Cardiac muscle cell (in vitro differentiated cells and primary cell): ENCODE measurements around the gene KCNJ9. TPM values are rescaled to one million over a fixed set of nuclear protein-coding genes. Genes with fewer than 3 reads are reported as not detected.

ENCODE experiments used
- DNase-seq, 2 donors: peaks; one replicate each; pipeline versions ENCODE4 v3.0.0 to v3.0.0-alpha.2; 2010 to 2017; ENCODE audit warnings: low read depth in 1 of 2, low spot score in 1 of 2
- H3K27ac ChIP-seq: fragments of 200-600 bp; sonication (generic); 2 replicates; pipeline ENCODE4 v1.5.1; 2016
- H3K27me3 ChIP-seq: fragments of 200-600 bp; sonication (generic); 2 replicates; pipeline ENCODE4 v1.6.0; 2016; ENCODE audit warnings: control low read depth
- H3K36me3 ChIP-seq: fragments of 200-600 bp; sonication (generic); 2 replicates; pipeline ENCODE4 v1.5.1; 2016; ENCODE audit warnings: control low read depth
- H3K4me1 ChIP-seq: fragments of 200-600 bp; sonication (generic); 2 replicates; pipeline ENCODE4 v1.8.1; 2017; ENCODE audit warnings: low read depth, mild to moderate bottlenecking, mixed run types
- H3K4me3 ChIP-seq: fragments of 200-600 bp; sonication (generic); 2 replicates; pipeline ENCODE4 v1.5.1; 2016; ENCODE audit warnings: mild to moderate bottlenecking
- H3K9me3 ChIP-seq: fragments of 200-600 bp; sonication (generic); 2 replicates; pipeline ENCODE4 v1.5.1; 2017; ENCODE audit warnings: low read depth, mild to moderate bottlenecking, control low read depth
- CTCF ChIP-seq: IDR thresholded peaks from 2 replicates; pipeline ENCODE4 v1.5.1; 2012; ENCODE audit warnings: low read depth, mild to moderate bottlenecking, low read length
- polyA plus RNA-seq: library from polyadenylated mRNA; unstranded; fragments of >200 nt; fragmentation: Nextera tagmentation; extraction: Ambion mirVana; gene quantifications from 2 replicates; pipeline ENCODE4 v1.2.1, GENCODE V29; 2016
- total RNA-seq: library from RNA; depleted of rRNA; stranded (reverse); fragments of >200 nt; gene quantifications from 2 replicates; pipeline ENCODE4 v1.2.3, GENCODE V29; 2016

KCNJ9 gene
- total and polyA plus RNA-seq, 2 experiments from 2014 or later: 0.03 to 0.09 TPM

- H3K36me3 ChIP-seq: no peaks in the 10 kb centered on the region
- no peaks in the 10 kb centered on the region for H3K4me1 ChIP-seq
- no peak for DNase-seq
- TF ChIP-seq CTCF: no peak
- no peaks in the 10 kb centered on the region for H3K9me3 ChIP-seq
- H3K27me3 ChIP-seq: no peaks in the 10 kb centered on the region
- H3K4me3 ChIP-seq: no peak overlapping the region
- H3K27ac ChIP-seq: no peak overlapping the region
Measured at GRCh38 chr1:160139840-160140239, 58.5 kb downstream of the KCNJ9 start.

Other genes with a start within 250 kb of the KCNJ9 start
- gene VSIG8, start 218.9 kb upstream of the KCNJ9 start, total RNA-seq: not detected in 2 replicates
- gene VSIG8, start 218.9 kb upstream of the KCNJ9 start, polyA plus RNA-seq: not detected in 2 replicates
- 0.14 TPM in 1 of 2 replicates, not detected in the other for gene CFAP45, start 181.4 kb upstream of the KCNJ9 start, total RNA-seq
- not detected in 2 replicates for gene CFAP45, start 181.4 kb upstream of the KCNJ9 start, polyA plus RNA-seq
- 3.8 and 14.4 TPM in 2 replicates for gene TAGLN2, start 156.0 kb upstream of the KCNJ9 start, total RNA-seq
- gene TAGLN2, start 156.0 kb upstream of the KCNJ9 start, polyA plus RNA-seq: 17.9 and 18.5 TPM in 2 replicates
- 1.7 and 4.1 TPM in 2 replicates for gene IGSF9, start 135.9 kb upstream of the KCNJ9 start, total RNA-seq
- gene IGSF9, start 135.9 kb upstream of the KCNJ9 start, polyA plus RNA-seq: 2.3 and 4.2 TPM in 2 replicates
- gene SLAMF9, start 127.3 kb upstream of the KCNJ9 start, total RNA-seq: not detected in 2 replicates
- not detected in 2 replicates for gene SLAMF9, start 127.3 kb upstream of the KCNJ9 start, polyA plus RNA-seq
- gene PIGM, start 49.5 kb upstream of the KCNJ9 start, total RNA-seq: 3.7 and 4.7 TPM in 2 replicates
- gene PIGM, start 49.5 kb upstream of the KCNJ9 start, polyA plus RNA-seq: 4.9 and 5.9 TPM in 2 replicates
- 0.11 and 0.42 TPM in 2 replicates for gene KCNJ10, start 11.4 kb upstream of the KCNJ9 start, total RNA-seq
- gene KCNJ10, start 11.4 kb upstream of the KCNJ9 start, polyA plus RNA-seq: 0.35 and 0.54 TPM in 2 replicates
- 23.0 and 29.1 TPM in 2 replicates for gene IGSF8, start 17.1 kb downstream of the KCNJ9 start, total RNA-seq
- 21.1 and 32.2 TPM in 2 replicates for gene IGSF8, start 17.1 kb downstream of the KCNJ9 start, polyA plus RNA-seq
- gene ATP1A2, start 34.2 kb downstream of the KCNJ9 start, total RNA-seq: 19.3 and 40.9 TPM in 2 replicates
- 11.3 and 14.2 TPM in 2 replicates for gene ATP1A2, start 34.2 kb downstream of the KCNJ9 start, polyA plus RNA-seq
- gene ATP1A4, start 70.1 kb downstream of the KCNJ9 start, total RNA-seq: 0.57 TPM in 1 of 2 replicates, not detected in the other
- 0.16 and 0.21 TPM in 2 replicates for gene ATP1A4, start 70.1 kb downstream of the KCNJ9 start, polyA plus RNA-seq
- gene CASQ1, start 109.0 kb downstream of the KCNJ9 start, total RNA-seq: 21.4 and 28.3 TPM in 2 replicates
- gene CASQ1, start 109.0 kb downstream of the KCNJ9 start, polyA plus RNA-seq: 22.5 and 23.6 TPM in 2 replicates
- 112 and 194 TPM in 2 replicates for gene PEA15, start 123.8 kb downstream of the KCNJ9 start, total RNA-seq
- 64.5 and 93.2 TPM in 2 replicates for gene PEA15, start 123.8 kb downstream of the KCNJ9 start, polyA plus RNA-seq
- 122 and 210 TPM in 2 replicates for gene DCAF8, start 181.0 kb downstream of the KCNJ9 start, total RNA-seq
- gene DCAF8, start 181.0 kb downstream of the KCNJ9 start, polyA plus RNA-seq: 151 and 176 TPM in 2 replicates
- 129 and 172 TPM in 2 replicates for gene PEX19, start 203.6 kb downstream of the KCNJ9 start, total RNA-seq
- 82.5 and 125 TPM in 2 replicates for gene PEX19, start 203.6 kb downstream of the KCNJ9 start, polyA plus RNA-seq